Astrocyte (in vitro differentiated cells and primary cell): ENCODE measurements around the gene HOXB6. TPM values are rescaled to one million over a fixed set of nuclear protein-coding genes. Genes with fewer than 3 reads are reported as not detected.

Source experiments
- DNase-seq: peaks from one replicate; pipeline ENCODE4 v3.0.0-alpha.2; 2010; ENCODE audit warnings: low read depth
- FAIRE-seq: peaks from 2 replicates; lab custom pipeline; 2011; peaks lifted over from hg19 to GRCh38; lab: Jason Lieb, UNC
- H2AFZ ChIP-seq: 2 replicates; pipeline ENCODE4 v1.6.0; 2012; ENCODE audit warnings: low read depth, low read length, inconsistent platforms
- H3K27ac ChIP-seq: 2 replicates; pipeline ENCODE4 v1.5.1; 2011; ENCODE audit warnings: low read depth, low read length, inconsistent platforms
- H3K27me3 ChIP-seq: 2 replicates; pipeline ENCODE4 v1.6.0; 2011; ENCODE audit warnings: low read length, inconsistent platforms; ENCODE audit not compliant: insufficient read depth
- H3K36me3 ChIP-seq: 2 replicates; pipeline ENCODE4 v1.5.1; 2011; ENCODE audit warnings: low read length, inconsistent platforms; ENCODE audit not compliant: insufficient read depth
- H3K4me1 ChIP-seq: 2 replicates; pipeline ENCODE4 v1.5.1; 2011; ENCODE audit warnings: low read length, inconsistent platforms; ENCODE audit not compliant: insufficient read depth
- H3K4me2 ChIP-seq: 2 replicates; pipeline ENCODE4 v1.6.0; 2012; ENCODE audit warnings: low read length, inconsistent platforms
- H3K4me3 ChIP-seq: 2 replicates; pipeline ENCODE4 v1.5.1; 2011; ENCODE audit warnings: low read depth, mild to moderate bottlenecking, low read length, inconsistent platforms; ENCODE audit not compliant: insufficient read depth
- H3K79me2 ChIP-seq: 2 replicates; pipeline ENCODE4 v1.6.0; 2012; ENCODE audit warnings: mild to moderate bottlenecking, low read length, inconsistent platforms; ENCODE audit not compliant: insufficient read depth
- H3K9ac ChIP-seq: 2 replicates; pipeline ENCODE4 v1.6.0; 2012; ENCODE audit warnings: mild to moderate bottlenecking, low read length, inconsistent platforms
- H3K9me3 ChIP-seq: 2 replicates; pipeline ENCODE4 v1.5.1; 2012; ENCODE audit warnings: low read depth, mild to moderate bottlenecking, low read length, inconsistent platforms; ENCODE audit not compliant: insufficient read depth
- H4K20me1 ChIP-seq: 2 replicates; pipeline ENCODE4 v1.6.0; 2012; ENCODE audit warnings: low read length, inconsistent platforms; ENCODE audit not compliant: insufficient read depth
- H3K27ac Mint-ChIP-seq: one replicate; pipeline ENCODE4 v1.8.0; 2021; ENCODE audit warnings: mild to moderate bottlenecking, mixed read lengths; ENCODE audit not compliant: unreplicated experiment
- H3K27me3 Mint-ChIP-seq: one replicate; pipeline ENCODE4 v1.8.0; 2021; ENCODE audit warnings: low read depth, mixed read lengths; ENCODE audit not compliant: unreplicated experiment
- H3K36me3 Mint-ChIP-seq: one replicate; pipeline ENCODE4 v1.8.0; 2021; ENCODE audit warnings: low read depth, mixed read lengths; ENCODE audit not compliant: unreplicated experiment
- H3K4me1 Mint-ChIP-seq: one replicate; pipeline ENCODE4 v1.8.0; 2021; ENCODE audit warnings: low read depth, mixed read lengths; ENCODE audit not compliant: unreplicated experiment
- H3K4me3 Mint-ChIP-seq: one replicate; pipeline ENCODE4 v1.8.0; 2021; ENCODE audit warnings: mild to moderate bottlenecking, moderate library complexity, mixed read lengths; ENCODE audit not compliant: unreplicated experiment
- H3K9me3 Mint-ChIP-seq: one replicate; pipeline ENCODE4 v1.8.0; 2021; ENCODE audit warnings: mild to moderate bottlenecking, mixed read lengths; ENCODE audit not compliant: unreplicated experiment
- EZH2 ChIP-seq: IDR thresholded peaks from 2 replicates; pipeline ENCODE4 v1.6.1; 2012; ENCODE audit warnings: mild to moderate bottlenecking, low read length, inconsistent platforms; ENCODE audit not compliant: insufficient read depth
- total RNA-seq: library from RNA; stranded (reverse); gene quantifications from 2 replicates; pipeline ENCODE4 v1.2.1, GENCODE V29; 2021
- TF ChIP-seq, protein P1 (sequence below): IDR thresholded peaks from 2 replicates; pipeline ENCODE4 v1.5.1; 2011; ENCODE audit warnings: low read depth, mild to moderate bottlenecking, inconsistent platforms, low read length, moderate library complexity; ENCODE audit not compliant: insufficient read depth

Gene HOXB6
- total RNA-seq, 1 donor from 2014 or later: not detected

DNA sequence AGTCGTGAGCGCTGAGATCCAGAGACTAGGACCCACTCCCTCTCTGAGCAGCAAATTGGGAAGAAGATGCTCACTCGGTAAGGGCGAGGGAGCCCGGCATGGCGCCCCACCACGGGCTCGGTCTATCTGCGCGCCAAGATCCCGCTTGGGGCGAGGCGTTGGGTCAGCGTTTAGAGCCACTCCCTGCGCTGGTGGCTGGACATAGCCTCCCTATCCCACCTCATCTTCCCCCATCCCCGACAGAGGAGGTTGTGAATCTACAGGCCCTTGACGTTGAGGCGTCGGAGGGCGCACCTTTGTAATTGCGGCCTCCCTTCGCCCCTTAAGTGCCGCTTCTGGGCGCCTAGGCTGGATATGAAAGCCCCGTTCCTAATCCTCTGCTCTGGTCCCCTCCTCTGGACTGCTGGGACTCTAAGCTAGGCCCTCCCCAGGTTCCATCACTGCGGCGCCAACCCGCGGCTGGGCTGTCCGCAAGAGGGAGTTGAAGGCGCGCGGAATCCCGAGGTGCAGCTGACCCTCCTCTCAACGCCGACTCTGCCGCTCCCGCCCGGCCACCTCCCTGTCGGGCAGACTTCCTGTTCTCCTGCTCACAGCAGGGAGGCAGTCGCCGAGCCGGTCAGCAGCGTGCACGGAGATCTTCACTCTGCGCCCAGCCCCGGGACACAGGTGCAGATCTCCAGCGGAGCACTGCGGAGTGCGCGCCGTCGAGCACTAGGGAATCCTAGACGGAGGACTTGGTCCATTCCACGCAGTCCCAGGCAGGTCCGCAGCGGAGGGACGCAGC is 37.5 kb upstream of the HOXB6 start:
- no peaks in the 10 kb centered on the region for H3K36me3 ChIP-seq
- Mint-ChIP-seq H3K27me3 (peaks cover 92% of the 10 kb centered on the region), H3K36me3 (peaks cover 4% of the 10 kb centered on the region), H3K4me1 (peaks cover 4% of the 10 kb centered on the region), H3K9me3 (peaks cover 16% of the 10 kb centered on the region), H3K4me3 (no peak overlapping the region), H3K27ac (peak overlapping the region; percentile 77)
- no peak overlapping the region for H2AFZ ChIP-seq
- H3K4me1 ChIP-seq: no peaks in the 10 kb centered on the region
- H3K4me2 ChIP-seq: no peak overlapping the region
- H3K27ac ChIP-seq: no peak overlapping the region
- peaks cover 93% of the 10 kb centered on the region for H3K27me3 ChIP-seq
- no peaks in the 10 kb centered on the region for H3K79me2 ChIP-seq
- no peak for FAIRE-seq
- H4K20me1 ChIP-seq: no peaks in the 10 kb centered on the region
- no peak overlapping the region for H3K4me3 ChIP-seq
- TF ChIP-seq EZH2: peak; percentile 83
- TF ChIP-seq, protein P1, sequence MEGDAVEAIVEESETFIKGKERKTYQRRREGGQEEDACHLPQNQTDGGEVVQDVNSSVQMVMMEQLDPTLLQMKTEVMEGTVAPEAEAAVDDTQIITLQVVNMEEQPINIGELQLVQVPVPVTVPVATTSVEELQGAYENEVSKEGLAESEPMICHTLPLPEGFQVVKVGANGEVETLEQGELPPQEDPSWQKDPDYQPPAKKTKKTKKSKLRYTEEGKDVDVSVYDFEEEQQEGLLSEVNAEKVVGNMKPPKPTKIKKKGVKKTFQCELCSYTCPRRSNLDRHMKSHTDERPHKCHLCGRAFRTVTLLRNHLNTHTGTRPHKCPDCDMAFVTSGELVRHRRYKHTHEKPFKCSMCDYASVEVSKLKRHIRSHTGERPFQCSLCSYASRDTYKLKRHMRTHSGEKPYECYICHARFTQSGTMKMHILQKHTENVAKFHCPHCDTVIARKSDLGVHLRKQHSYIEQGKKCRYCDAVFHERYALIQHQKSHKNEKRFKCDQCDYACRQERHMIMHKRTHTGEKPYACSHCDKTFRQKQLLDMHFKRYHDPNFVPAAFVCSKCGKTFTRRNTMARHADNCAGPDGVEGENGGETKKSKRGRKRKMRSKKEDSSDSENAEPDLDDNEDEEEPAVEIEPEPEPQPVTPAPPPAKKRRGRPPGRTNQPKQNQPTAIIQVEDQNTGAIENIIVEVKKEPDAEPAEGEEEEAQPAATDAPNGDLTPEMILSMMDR: no peak
- H3K9ac ChIP-seq: no peak overlapping the region
- DNase-seq: no peak
- H3K9me3 ChIP-seq: peaks cover 10% of the 10 kb centered on the region

DNA sequence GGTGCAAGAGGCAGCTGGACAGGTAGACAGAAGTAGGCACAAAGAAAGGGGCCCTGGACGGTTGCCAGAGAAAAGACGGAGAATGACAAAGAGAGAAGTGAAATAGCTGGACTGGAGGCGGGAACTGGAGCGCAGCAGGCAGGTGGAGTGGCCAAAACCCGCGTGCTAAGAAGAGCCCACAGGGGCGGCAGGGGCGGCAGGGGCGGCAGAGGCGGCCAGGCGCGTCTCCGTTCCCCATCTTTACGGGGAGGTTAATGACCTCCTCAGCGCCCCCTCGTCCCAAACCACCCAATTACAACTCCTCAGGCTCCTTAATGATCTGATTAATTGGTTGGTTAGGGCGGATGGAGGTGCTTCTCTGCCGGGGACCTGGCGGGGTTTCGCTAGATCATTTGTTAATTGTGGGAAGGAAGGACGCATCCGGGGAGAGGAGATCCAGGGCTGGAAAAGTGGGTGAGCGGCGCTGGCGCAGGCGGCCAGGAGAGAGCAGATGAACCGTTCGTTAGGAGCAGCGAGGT is 36.8 kb upstream of the HOXB6 start:
- Histone ChIP-seq H4K20me1 (no peaks in the 10 kb centered on the region), H3K36me3 (no peaks in the 10 kb centered on the region), H2AFZ (no peak overlapping the region), H3K9me3 (peaks cover 10% of the 10 kb centered on the region), H3K79me2 (no peaks in the 10 kb centered on the region), H3K4me3 (no peak overlapping the region), H3K4me1 (no peaks in the 10 kb centered on the region), H3K27ac (no peak overlapping the region), H3K27me3 (peaks cover 98% of the 10 kb centered on the region), H3K4me2 (no peak overlapping the region), H3K9ac (no peak overlapping the region)
- Mint-ChIP-seq H3K36me3 (peaks cover 4% of the 10 kb centered on the region), H3K4me1 (peaks cover 5% of the 10 kb centered on the region), H3K9me3 (peaks cover 16% of the 10 kb centered on the region), H3K4me3 (no peak overlapping the region), H3K27ac (peak overlapping the region; percentile 72), H3K27me3 (peaks cover 95% of the 10 kb centered on the region)
- no peak for DNase-seq
- FAIRE-seq: no peak
- TF ChIP-seq, protein P1: no peak
- TF ChIP-seq EZH2: peak; percentile 6

DNA sequence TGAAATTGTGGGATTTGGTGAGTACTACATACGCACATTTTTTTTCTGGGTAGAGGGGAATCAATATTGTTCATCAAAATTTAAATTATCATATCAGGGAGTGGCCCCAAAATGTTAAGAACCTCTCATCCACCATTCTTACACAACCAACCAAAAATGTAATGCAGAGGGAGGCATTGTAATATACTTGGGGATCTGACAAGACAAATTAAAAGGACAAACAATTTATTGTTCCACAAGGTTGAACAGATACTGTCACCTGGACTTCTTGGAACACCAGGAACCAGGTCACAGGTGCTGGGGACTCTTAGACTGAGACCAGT is 36.0 kb upstream of the HOXB6 start:
- Histone ChIP-seq H3K4me1 (no peaks in the 10 kb centered on the region), H4K20me1 (peaks cover 4% of the 10 kb centered on the region), H3K4me3 (no peak overlapping the region), H3K27me3 (peaks cover 100% of the 10 kb centered on the region), H3K27ac (no peak overlapping the region), H3K9ac (no peak overlapping the region), H3K9me3 (peaks cover 10% of the 10 kb centered on the region), H3K36me3 (no peaks in the 10 kb centered on the region), H3K79me2 (no peaks in the 10 kb centered on the region), H2AFZ (no peak overlapping the region), H3K4me2 (no peak overlapping the region)
- TF ChIP-seq EZH2: no peak
- DNase-seq: no peak
- peaks cover 98% of the 10 kb centered on the region for H3K27me3 Mint-ChIP-seq
- peaks cover 4% of the 10 kb centered on the region for H3K36me3 Mint-ChIP-seq
- H3K9me3 Mint-ChIP-seq: peaks cover 16% of the 10 kb centered on the region
- no peak overlapping the region for H3K4me3 Mint-ChIP-seq
- no peak for FAIRE-seq
- H3K27ac Mint-ChIP-seq: no peak overlapping the region
- H3K4me1 Mint-ChIP-seq: peaks cover 5% of the 10 kb centered on the region
